ENCODE measurements around the gene TRDN.

Gene TRDN

DNA sequence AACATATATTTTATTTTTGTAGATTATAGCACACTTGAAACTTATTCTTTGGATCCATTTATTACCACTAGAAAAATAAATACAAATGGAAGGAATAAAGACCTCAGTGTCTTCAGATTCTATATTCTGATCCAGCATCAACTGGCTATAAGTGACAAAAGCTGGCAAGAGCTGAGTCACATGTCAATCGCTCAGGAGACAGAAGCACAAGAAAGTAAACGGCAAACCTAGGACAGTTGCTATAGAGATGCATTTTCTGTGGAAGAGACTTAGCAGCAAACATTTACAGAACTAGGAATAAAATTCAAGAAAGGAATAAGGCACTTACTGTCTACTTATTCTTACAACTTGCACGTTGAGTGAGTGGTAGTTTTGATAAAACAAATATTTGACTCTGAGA is 410.4 kb downstream of the TRDN start:
- no peaks in the 10 kb centered on the region for H3F3A ChIP-seq (ENCODE audit: low read depth)
- H3K4me1 ChIP-seq (ENCODE audit: insufficient read depth, low read length, poor library complexity, severe bottlenecking) = no peaks in the 10 kb centered on the region
- no peak for TF ChIP-seq EZH2phosphoT487 (IDR thresholded peaks at IDR 0.05; ENCODE audit: borderline replicate concordance)
- TF ChIP-seq, protein P1, sequence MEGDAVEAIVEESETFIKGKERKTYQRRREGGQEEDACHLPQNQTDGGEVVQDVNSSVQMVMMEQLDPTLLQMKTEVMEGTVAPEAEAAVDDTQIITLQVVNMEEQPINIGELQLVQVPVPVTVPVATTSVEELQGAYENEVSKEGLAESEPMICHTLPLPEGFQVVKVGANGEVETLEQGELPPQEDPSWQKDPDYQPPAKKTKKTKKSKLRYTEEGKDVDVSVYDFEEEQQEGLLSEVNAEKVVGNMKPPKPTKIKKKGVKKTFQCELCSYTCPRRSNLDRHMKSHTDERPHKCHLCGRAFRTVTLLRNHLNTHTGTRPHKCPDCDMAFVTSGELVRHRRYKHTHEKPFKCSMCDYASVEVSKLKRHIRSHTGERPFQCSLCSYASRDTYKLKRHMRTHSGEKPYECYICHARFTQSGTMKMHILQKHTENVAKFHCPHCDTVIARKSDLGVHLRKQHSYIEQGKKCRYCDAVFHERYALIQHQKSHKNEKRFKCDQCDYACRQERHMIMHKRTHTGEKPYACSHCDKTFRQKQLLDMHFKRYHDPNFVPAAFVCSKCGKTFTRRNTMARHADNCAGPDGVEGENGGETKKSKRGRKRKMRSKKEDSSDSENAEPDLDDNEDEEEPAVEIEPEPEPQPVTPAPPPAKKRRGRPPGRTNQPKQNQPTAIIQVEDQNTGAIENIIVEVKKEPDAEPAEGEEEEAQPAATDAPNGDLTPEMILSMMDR (conservative IDR thresholded peaks at IDR 0.05; ENCODE audit: low read length) = no peak
- H3K36me3 ChIP-seq (ENCODE audit: insufficient read depth, low read length) = no peaks in the 10 kb centered on the region
- H3K9ac ChIP-seq (ENCODE audit: low read depth, low read length, poor library complexity, severe bottlenecking) = no peak overlapping the region
- H4K20me1 ChIP-seq (ENCODE audit: insufficient read depth, low read length, poor library complexity, severe bottlenecking) = no peaks in the 10 kb centered on the region
- H3K9me3 ChIP-seq (ENCODE audit: insufficient read depth, low read depth, low read length) = no peaks in the 10 kb centered on the region
- H3K79me2 ChIP-seq (ENCODE audit: insufficient read depth, low read length) = no peaks in the 10 kb centered on the region
- H2AFZ ChIP-seq (ENCODE audit: low read length) = no peak overlapping the region
- no peaks in the 10 kb centered on the region for H3K27me3 ChIP-seq (ENCODE audit: insufficient read depth, low read length, poor library complexity, severe bottlenecking)
- H3K9me2 ChIP-seq (replicated peaks; ENCODE audit: low read depth, low read length) = no peaks in the 10 kb centered on the region
- H3K4me3 ChIP-seq (ENCODE audit: low read length, poor library complexity, severe bottlenecking) = no peak overlapping the region
- H3K4me2 ChIP-seq (ENCODE audit: low read depth, low read length, poor library complexity, severe bottlenecking) = no peak overlapping the region

DNA sequence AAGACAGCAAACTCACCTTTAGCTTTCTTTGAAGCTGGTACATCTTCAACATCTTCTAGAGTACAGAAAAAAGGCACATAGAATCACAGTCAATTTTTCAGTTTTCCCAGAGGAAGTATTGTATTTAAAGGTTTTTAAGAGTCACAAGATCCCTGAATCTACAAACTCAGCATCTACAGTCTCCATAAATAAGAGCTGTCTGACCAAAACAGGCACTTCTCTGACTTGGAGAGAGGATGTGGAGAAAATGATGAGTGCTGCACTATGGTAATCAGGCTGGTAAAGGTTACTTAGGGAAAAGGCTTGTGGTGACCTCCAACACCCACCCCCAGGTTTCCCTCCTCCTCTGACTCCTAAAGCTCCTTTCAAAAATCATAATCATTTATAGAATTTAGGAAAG is 412.7 kb downstream of the TRDN start:
- H4K20me1 ChIP-seq (ENCODE audit: insufficient read depth, low read length, poor library complexity, severe bottlenecking) = no peaks in the 10 kb centered on the region
- H3F3A ChIP-seq (ENCODE audit: low read depth) = no peaks in the 10 kb centered on the region
- no peak overlapping the region for H3K9ac ChIP-seq (ENCODE audit: low read depth, low read length, poor library complexity, severe bottlenecking)
- H3K9me2 ChIP-seq (replicated peaks; ENCODE audit: low read depth, low read length) = no peaks in the 10 kb centered on the region
- H3K9me3 ChIP-seq (ENCODE audit: insufficient read depth, low read depth, low read length) = no peaks in the 10 kb centered on the region
- no peaks in the 10 kb centered on the region for H3K4me1 ChIP-seq (ENCODE audit: insufficient read depth, low read length, poor library complexity, severe bottlenecking)
- no peaks in the 10 kb centered on the region for H3K36me3 ChIP-seq (ENCODE audit: insufficient read depth, low read length)
- no peak for TF ChIP-seq EZH2phosphoT487 (IDR thresholded peaks at IDR 0.05; ENCODE audit: borderline replicate concordance)
- TF ChIP-seq, protein P1 (conservative IDR thresholded peaks at IDR 0.05; ENCODE audit: low read length) = no peak
- no peaks in the 10 kb centered on the region for H3K27me3 ChIP-seq (ENCODE audit: insufficient read depth, low read length, poor library complexity, severe bottlenecking)
- H3K4me2 ChIP-seq (ENCODE audit: low read depth, low read length, poor library complexity, severe bottlenecking) = no peak overlapping the region
- H3K4me3 ChIP-seq (ENCODE audit: low read length, poor library complexity, severe bottlenecking) = no peak overlapping the region
- H2AFZ ChIP-seq (ENCODE audit: low read length) = no peak overlapping the region
- H3K79me2 ChIP-seq (ENCODE audit: insufficient read depth, low read length) = no peaks in the 10 kb centered on the region

DNA sequence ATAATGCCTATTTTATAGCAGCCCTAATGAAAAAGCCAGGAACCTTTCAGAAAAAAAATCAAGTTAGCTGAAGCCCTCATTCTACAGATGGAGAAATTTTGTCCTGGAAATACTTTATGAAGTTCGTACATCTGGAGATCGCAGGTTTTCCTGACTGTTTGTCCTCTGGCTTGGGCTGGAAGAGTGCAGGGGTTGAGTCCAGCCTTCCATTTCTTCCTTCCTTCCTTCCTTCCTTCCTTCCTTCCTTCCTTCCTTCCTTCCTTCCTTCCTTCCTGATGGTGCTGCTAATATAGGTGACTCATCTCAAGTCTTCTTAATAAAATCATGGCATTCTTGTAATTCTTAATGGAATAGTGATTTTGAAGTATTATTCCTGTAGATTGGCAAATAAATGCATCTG is 413.3 kb downstream of the TRDN start:
- TF ChIP-seq EZH2phosphoT487 (IDR thresholded peaks at IDR 0.05; ENCODE audit: borderline replicate concordance) = no peak
- TF ChIP-seq, protein P1 (conservative IDR thresholded peaks at IDR 0.05; ENCODE audit: low read length) = no peak
- no peaks in the 10 kb centered on the region for H3K79me2 ChIP-seq (ENCODE audit: insufficient read depth, low read length)
- H3K4me3 ChIP-seq (ENCODE audit: low read length, poor library complexity, severe bottlenecking) = no peak overlapping the region
- no peaks in the 10 kb centered on the region for H3K36me3 ChIP-seq (ENCODE audit: insufficient read depth, low read length)
- H3F3A ChIP-seq (ENCODE audit: low read depth) = no peaks in the 10 kb centered on the region
- H3K4me2 ChIP-seq (ENCODE audit: low read depth, low read length, poor library complexity, severe bottlenecking) = no peak overlapping the region
- no peaks in the 10 kb centered on the region for H4K20me1 ChIP-seq (ENCODE audit: insufficient read depth, low read length, poor library complexity, severe bottlenecking)
- no peaks in the 10 kb centered on the region for H3K27me3 ChIP-seq (ENCODE audit: insufficient read depth, low read length, poor library complexity, severe bottlenecking)
- H2AFZ ChIP-seq (ENCODE audit: low read length) = no peak overlapping the region
- no peaks in the 10 kb centered on the region for H3K9me3 ChIP-seq (ENCODE audit: insufficient read depth, low read depth, low read length)
- H3K4me1 ChIP-seq (ENCODE audit: insufficient read depth, low read length, poor library complexity, severe bottlenecking) = no peaks in the 10 kb centered on the region
- H3K9me2 ChIP-seq (replicated peaks; ENCODE audit: low read depth, low read length) = no peaks in the 10 kb centered on the region
- no peak overlapping the region for H3K9ac ChIP-seq (ENCODE audit: low read depth, low read length, poor library complexity, severe bottlenecking)
